SK-N-SH (cell line): ENCODE results near the gene FKRP.

ENCODE experiments used
- CTCF ChIP-seq: fragments of 200-600 bp; sonication (generic); IDR thresholded peaks from 2 replicates; pipeline ENCODE4 v1.6.1; 2017; ENCODE audit warnings: antibody characterized with exemption, mild to moderate bottlenecking, moderate library complexity
- EP300 ChIP-seq, 2 experiments: IDR thresholded peaks; 2 replicates each; pipeline versions ENCODE4 v1.4.0 to v1.6.1; 2012; ENCODE audit warnings: borderline replicate concordance in 1 of 2, low read depth in 1 of 2, low read length in 1 of 2
- EZH2phosphoT487 ChIP-seq: fragments of 200-600 bp; sonication (generic); IDR thresholded peaks from 2 replicates; pipeline ENCODE4 v1.6.1; 2017; ENCODE audit warnings: low read depth, mixed run types, mild to moderate bottlenecking, antibody characterized with exemption, moderate library complexity, borderline replicate concordance
- FOXJ3 ChIP-seq: sonication (generic); formaldehyde crosslinking; IDR thresholded peaks from 2 replicates; pipeline ENCODE4 v1.5.1; 2020; ENCODE audit warnings: mild to moderate bottlenecking, missing genetic modification reagents
- FOXM1 ChIP-seq: IDR thresholded peaks from 2 replicates; pipeline ENCODE4 v1.4.0; 2012; ENCODE audit warnings: low read depth, mild to moderate bottlenecking
- JUND ChIP-seq: IDR thresholded peaks from 2 replicates; pipeline ENCODE4 v1.4.0; 2012
- MAX ChIP-seq: IDR thresholded peaks from 2 replicates; pipeline ENCODE4 v1.4.0; 2012; ENCODE audit warnings: low read depth
- RCOR1 ChIP-seq: fragments of 150-350 bp; IDR thresholded peaks from 2 replicates; pipeline ENCODE4 v1.6.1; 2017; ENCODE audit warnings: antibody characterized with exemption, low read length
- REST ChIP-seq: IDR thresholded peaks from 2 replicates; pipeline ENCODE4 v1.6.1; 2012; ENCODE audit warnings: mild to moderate bottlenecking, low read depth, low read length, moderate library complexity
- RFX5 ChIP-seq: IDR thresholded peaks from 2 replicates; pipeline ENCODE4 v1.6.1; 2012; ENCODE audit warnings: mild to moderate bottlenecking, improper control_type of control experiment, low read length
- SIN3A ChIP-seq: IDR thresholded peaks from 2 replicates; pipeline ENCODE4 v1.6.1; 2012; ENCODE audit warnings: low read depth, mild to moderate bottlenecking, low read length, moderate library complexity, borderline replicate concordance
- TCF12 ChIP-seq: IDR thresholded peaks from 2 replicates; pipeline ENCODE4 v1.4.0; 2012
- USF1 ChIP-seq: IDR thresholded peaks from 2 replicates; pipeline ENCODE4 v1.4.0; 2012; ENCODE audit warnings: low read depth, borderline replicate concordance
- YY1 ChIP-seq: IDR thresholded peaks from 2 replicates; pipeline ENCODE4 v1.4.0; 2012; ENCODE audit warnings: low read depth, mild to moderate bottlenecking

- TF ChIP-seq USF1 (no peak), EP300 (IDR thresholded peaks at IDR 0.05; ENCODE audit: borderline replicate concordance in 1 of 2, low read depth in 1 of 2, low read length in 1 of 2) (no peak), CTCF (no peak), EZH2phosphoT487 (no peak), REST (no peak), RCOR1 (no peak), FOXM1 (no peak), RFX5 (no peak), SIN3A (no peak), FOXJ3 (no peak), JUND (no peak), MAX (no peak), TCF12 (no peak), YY1 (no peak)
Observed at GRCh38 chr19:46727757-46728156, 18.1 kb upstream of the FKRP start.
